Measurements from ENCODE around the gene RERGL.
"Not testable (repeated sequence)": the region's sequence is repeated elsewhere in the genome, so short reads cannot be mapped to it uniquely, and the experiment has no call there.

The RERGL gene

GRCh38 chr12:18090093-18090492, at the start of gene RERGL:
Gene RERGL, minus strand, starts transcription at chr12:18090193. Its CDS starts 53 bp downstream, at chr12:18090140.
- DNase-seq = no peak

- DNase-seq = no peak
Observed at GRCh38 chr12:18139254-18139653, 49.3 kb upstream of the RERGL start.

GRCh38 chr12:18135509-18135908, 45.5 kb upstream of the RERGL start:
- DNase-seq = no peak

GRCh38 chr12:18135086-18135485, 45.1 kb upstream of the RERGL start:
- no peak for DNase-seq

DNA sequence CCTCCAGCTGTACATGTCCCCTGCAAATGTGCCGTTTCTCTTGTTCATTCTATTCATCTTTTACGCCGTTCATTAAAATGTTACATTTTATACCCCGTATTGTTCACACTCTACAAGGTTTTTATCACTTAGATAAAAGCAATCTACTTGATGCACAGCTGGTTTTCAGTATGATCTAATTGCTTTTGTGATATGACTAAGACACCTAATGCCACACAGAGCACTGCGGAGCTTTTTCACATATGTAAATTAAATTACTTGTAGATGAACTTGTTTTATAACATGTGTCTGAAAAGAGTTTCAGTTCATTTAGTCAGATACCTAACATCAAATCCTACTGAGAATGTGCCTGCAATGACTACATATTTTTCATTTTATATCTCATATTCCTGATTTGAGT, 40.9 kb upstream of the RERGL start:
- DNase-seq = no peak

DNA sequence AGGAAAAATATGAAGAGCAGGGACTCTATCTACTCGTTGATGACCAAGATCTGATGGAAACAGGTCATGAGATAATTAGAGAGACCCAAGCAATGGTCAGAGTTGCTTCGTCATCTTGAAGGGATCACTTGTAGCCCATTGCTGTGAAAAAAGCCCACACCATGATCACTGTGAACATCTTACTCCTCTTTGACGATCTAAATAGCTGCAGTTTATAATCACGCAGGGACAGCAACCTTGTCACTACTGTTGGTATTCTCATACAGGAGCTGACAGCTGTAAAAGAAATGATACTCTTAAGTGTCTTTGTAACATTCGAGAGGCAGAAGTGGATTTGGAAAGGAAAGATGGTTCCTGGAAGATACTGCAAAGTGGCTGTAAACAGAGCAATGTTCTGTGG, 33.7 kb upstream of the RERGL start:
- DNase-seq = no peak

- DNase-seq = no peak
Observed at GRCh38 chr12:18120899-18121298, 30.9 kb upstream of the RERGL start.

DNA sequence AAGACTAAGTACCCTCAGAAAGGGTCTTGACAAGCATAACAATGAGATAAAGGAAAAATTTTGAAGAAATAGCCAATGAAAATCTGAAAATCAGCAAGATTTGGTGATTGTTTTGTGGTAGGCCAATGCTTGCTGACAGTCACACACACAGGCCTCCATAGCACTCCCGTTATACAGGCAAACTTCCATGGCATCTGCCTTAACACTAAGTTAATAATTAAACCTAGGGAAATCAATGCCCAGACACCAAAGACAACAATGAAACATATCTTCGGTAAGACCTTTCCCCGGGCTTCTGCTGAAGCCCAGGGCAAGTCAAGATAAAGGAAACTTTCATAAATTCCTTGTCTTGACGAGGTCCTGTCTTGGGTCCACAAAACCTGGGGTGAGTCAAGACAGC, 18.6 kb upstream of the RERGL start:
- no peak for DNase-seq

DNA sequence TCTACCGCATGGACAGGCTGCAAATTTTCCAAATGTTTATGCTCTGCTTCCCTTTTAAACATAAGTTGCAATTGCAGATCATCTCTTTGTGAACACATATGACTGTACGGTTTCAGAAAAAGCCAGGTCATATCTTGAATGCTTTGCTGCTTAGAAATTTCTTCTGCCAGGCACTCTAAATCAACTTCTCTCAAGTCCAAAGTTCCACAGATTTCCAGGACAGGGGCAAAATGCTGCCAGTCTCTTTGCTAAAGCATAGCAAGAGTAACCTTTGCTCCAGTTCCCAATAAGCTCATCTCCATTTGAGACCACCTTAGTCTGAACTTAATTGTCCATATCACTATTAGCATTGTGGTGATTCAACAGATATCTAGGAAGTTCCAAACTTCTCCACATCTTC, 13.6 kb upstream of the RERGL start:
- no peak for DNase-seq

DNA sequence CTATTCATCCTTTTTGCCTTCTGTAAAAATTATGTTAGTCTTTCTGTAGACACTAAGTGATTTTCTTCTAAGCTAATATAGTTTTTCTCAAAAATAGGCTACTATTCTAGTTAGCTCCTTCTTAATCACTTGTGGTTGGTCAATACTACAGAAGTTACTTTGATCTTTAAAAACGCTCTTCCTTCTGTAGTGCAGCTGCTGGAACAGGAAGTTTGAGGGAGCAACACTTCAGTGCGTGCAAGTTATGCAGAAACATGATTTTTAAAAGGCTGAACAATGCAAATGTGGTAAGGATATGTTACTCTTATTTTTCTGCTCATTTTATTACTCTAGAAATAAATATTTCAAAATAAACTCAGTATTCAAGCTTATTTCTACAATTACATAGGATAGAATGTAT, 11.1 kb upstream of the RERGL start:
- DNase-seq = no peak

- DNase-seq = no peak
Observed at GRCh38 chr12:18084080-18084479, 5.9 kb downstream of the RERGL start.

GRCh38 chr12:18079541-18080246, 10.3 kb downstream of the RERGL start:
- no peak for DNase-seq

- no peak for DNase-seq
Observed at GRCh38 chr12:18074001-18074400, 16.0 kb downstream of the RERGL start.

DNA sequence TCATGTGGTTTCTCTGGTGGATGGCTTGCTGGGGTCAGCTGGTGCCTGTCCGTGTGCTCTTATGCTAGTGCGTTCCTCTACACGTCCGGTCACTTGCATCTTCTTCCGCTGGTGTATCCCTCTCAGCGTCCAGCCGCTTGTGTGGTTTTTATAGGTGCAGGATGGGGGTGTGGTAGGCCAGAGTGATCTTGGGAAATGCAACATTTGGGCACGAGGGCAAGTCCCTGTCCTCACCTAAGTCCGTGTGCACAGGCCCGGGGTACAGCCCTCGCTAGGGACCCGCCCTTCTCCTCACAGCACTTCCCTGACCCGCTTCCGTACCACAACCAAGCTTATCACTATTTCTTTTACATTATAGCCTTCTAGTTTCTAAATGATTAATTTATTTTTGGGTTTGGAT, 17.3 kb downstream of the RERGL start:
- no peak for DNase-seq

- DNase-seq = no peak
Observed at GRCh38 chr12:18071336-18071735, 18.7 kb downstream of the RERGL start.

DNA sequence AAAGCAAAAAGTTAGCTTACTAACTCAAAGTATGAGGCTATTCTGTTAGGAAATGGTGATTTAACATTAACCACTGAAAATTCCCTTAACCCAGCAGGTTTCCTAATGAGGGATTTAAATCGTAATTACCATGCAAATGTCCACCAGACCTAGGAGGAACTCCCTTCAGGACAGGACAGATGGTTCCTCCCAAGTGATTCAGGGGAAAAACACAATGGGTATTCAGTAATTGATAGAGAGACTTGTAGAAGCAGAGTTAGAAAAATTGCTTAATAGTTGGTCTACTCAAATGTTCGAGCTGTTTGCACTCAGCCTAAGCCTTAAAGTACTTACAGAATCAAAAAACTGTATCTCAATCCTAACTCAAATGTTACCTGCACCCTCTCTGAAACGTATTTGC, 21.6 kb downstream of the RERGL start:
- no peak for DNase-seq

- DNase-seq = no peak
Observed at GRCh38 chr12:18066666-18067065, 23.3 kb downstream of the RERGL start.

DNA sequence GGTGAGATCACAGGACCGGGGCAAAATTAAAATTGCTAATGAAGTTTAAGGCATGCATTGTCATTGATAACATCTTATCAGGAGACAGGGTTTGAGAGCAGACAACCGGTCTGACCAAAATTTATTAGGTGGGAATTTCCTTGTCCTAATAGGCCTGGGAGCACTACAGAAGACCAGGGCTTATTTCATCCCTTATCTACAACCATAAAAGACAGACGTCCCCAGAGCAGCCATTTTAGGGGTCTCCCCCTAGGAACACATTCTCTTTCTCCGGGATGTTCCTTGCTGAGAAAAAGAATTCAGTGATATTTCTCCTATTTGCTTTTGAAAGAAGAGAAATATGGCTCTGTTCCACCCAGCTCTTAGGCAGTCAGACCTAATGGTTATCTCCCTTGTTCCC, 27.1 kb downstream of the RERGL start:
- DNase-seq = not testable (repeated sequence)

DNA sequence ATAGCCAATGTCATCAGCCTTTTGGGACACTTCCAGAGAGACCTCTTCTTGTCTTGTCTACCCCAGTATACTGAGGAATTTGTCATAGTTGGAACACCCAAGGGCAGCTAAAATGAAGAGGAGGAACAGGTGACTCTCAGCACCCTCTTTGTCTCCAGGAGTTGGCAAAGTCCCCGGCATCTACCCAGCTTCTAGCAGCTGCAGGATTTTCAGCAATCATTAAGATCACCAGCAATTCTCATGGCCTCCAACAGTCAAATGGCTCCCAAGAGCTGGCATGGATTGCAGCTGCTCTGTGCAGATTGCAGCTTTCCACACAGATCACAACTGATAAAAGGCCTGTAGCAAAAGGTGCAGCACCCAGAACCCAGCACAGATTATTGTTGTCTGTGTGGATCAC, 32.9 kb downstream of the RERGL start:
- no peak for DNase-seq

GRCh38 chr12:18054925-18055619, 34.9 kb downstream of the RERGL start:
- DNase-seq = no peak

GRCh38 chr12:18045446-18045992, 44.5 kb downstream of the RERGL start:
- DNase-seq = no peak

- not testable (repeated sequence) for DNase-seq
Observed at GRCh38 chr12:18040060-18040742, 49.8 kb downstream of the RERGL start.
